Neuronal stem cell (in vitro differentiated cells): ENCODE measurements around the gene FCN3.
A peak's percentile ranks its signal among the peaks of the same experiment; 100 is the strongest.

ENCODE experiments used
- DNase-seq: peaks from one replicate; pipeline ENCODE4 v3.0.0-alpha.2; 2013; ENCODE audit warnings: low spot score
- H2AFZ ChIP-seq: one replicate; pipeline ENCODE4 v1.6.1; 2013; ENCODE audit warnings: mild to moderate bottlenecking, low read length, inconsistent platforms
- H2AK5ac ChIP-seq: 2 replicates; pipeline ENCODE4 v1.6.1; 2013; ENCODE audit warnings: low read depth, mild to moderate bottlenecking, inconsistent platforms, low read length, moderate library complexity, mixed read lengths
- H2BK120ac ChIP-seq: 2 replicates; pipeline ENCODE4 v1.6.1; 2013; ENCODE audit warnings: low read depth, mild to moderate bottlenecking, inconsistent platforms, low read length, moderate library complexity, mixed read lengths
- H2BK12ac ChIP-seq: one replicate; pipeline ENCODE4 v1.6.1; 2013; ENCODE audit warnings: low read length, inconsistent platforms
- H2BK15ac ChIP-seq: 2 replicates; pipeline ENCODE4 v1.6.1; 2013; ENCODE audit warnings: mild to moderate bottlenecking, low read length, inconsistent platforms, mixed read lengths
- H2BK5ac ChIP-seq: one replicate; pipeline ENCODE4 v1.6.1; 2013; ENCODE audit warnings: inconsistent platforms, mild to moderate bottlenecking, low read length, moderate library complexity
- H3K14ac ChIP-seq: one replicate; pipeline ENCODE4 v1.6.1; 2013; ENCODE audit warnings: low read length, inconsistent platforms
- H3K18ac ChIP-seq: 2 replicates; pipeline ENCODE4 v1.6.1; 2013; ENCODE audit warnings: low read length, inconsistent platforms
- H3K23ac ChIP-seq: 2 replicates; pipeline ENCODE4 v1.6.1; 2013; ENCODE audit warnings: low read depth, mild to moderate bottlenecking, mixed read lengths, low read length, inconsistent platforms; ENCODE audit not compliant: poor library complexity
- H3K27ac ChIP-seq: replicated peaks from 3 replicates; pipeline ENCODE4 v1.5.1; 2013; ENCODE audit warnings: low read length, inconsistent platforms
- H3K27me3 ChIP-seq, 3 experiments: 2 replicates each; pipeline ENCODE4 v1.6.1; 2013; ENCODE audit warnings: low read length in 3 of 3, mild to moderate bottlenecking in 2 of 3, inconsistent platforms in 1 of 3, low read depth in 1 of 3, mixed read lengths in 1 of 3, moderate library complexity in 1 of 3; ENCODE audit not compliant: control insufficient read depth in 3 of 3, insufficient read depth in 3 of 3
- H3K36me3 ChIP-seq, 2 donors: replicated peaks in 1 of 2; 2 replicates each; pipeline ENCODE4 v1.6.1; 2013; ENCODE audit warnings: low read length in 2 of 2; ENCODE audit not compliant: control insufficient read depth in 2 of 2, insufficient read depth in 2 of 2
- H3K4ac ChIP-seq: 2 replicates; pipeline ENCODE4 v1.6.1; 2013; ENCODE audit warnings: inconsistent platforms, mild to moderate bottlenecking, low read length, moderate library complexity
- H3K4me1 ChIP-seq, 2 donors: 1 replicate in 1 of 2; 2 replicates in 1 of 2; pipeline ENCODE4 v1.6.1; 2013; ENCODE audit warnings: low read length in 2 of 2, low read depth in 1 of 2; ENCODE audit not compliant: control insufficient read depth in 2 of 2, insufficient read depth in 1 of 2
- H3K4me2 ChIP-seq: one replicate; pipeline ENCODE4 v1.6.1; 2013; ENCODE audit warnings: mild to moderate bottlenecking, low read length, inconsistent platforms; ENCODE audit not compliant: insufficient read depth, poor library complexity, severe bottlenecking
- H3K4me3 ChIP-seq, 2 donors: 2 replicates each; pipeline ENCODE4 v1.5.1; 2013; ENCODE audit warnings: low read length in 2 of 2, mild to moderate bottlenecking in 2 of 2, inconsistent platforms in 1 of 2, moderate library complexity in 1 of 2
- H3K79me1 ChIP-seq: one replicate; pipeline ENCODE4 v1.6.1; 2013; ENCODE audit warnings: low read depth, mild to moderate bottlenecking, inconsistent platforms, low read length, moderate library complexity
- H3K9ac ChIP-seq: one replicate; pipeline ENCODE4 v1.6.1; 2013; ENCODE audit warnings: mild to moderate bottlenecking, low read depth, low read length, inconsistent platforms; ENCODE audit not compliant: poor library complexity
- H3K9me3 ChIP-seq, 2 donors: replicated peaks in 1 of 2; 2 replicates each; pipeline versions ENCODE3 to v1.6.1; 2013; ENCODE audit warnings: low read length in 2 of 2, mild to moderate bottlenecking in 2 of 2, inconsistent platforms in 1 of 2, low read depth in 1 of 2, mixed read lengths in 1 of 2, moderate library complexity in 1 of 2; ENCODE audit not compliant: control insufficient read depth in 2 of 2, insufficient read depth in 1 of 2
- H4K8ac ChIP-seq: one replicate; pipeline ENCODE4 v1.6.1; 2013; ENCODE audit warnings: low read depth, mild to moderate bottlenecking, inconsistent platforms, low read length, moderate library complexity
- H4K91ac ChIP-seq: one replicate; pipeline ENCODE4 v1.6.1; 2013; ENCODE audit warnings: low read length, low read depth, mild to moderate bottlenecking, inconsistent platforms; ENCODE audit not compliant: poor library complexity
- WGBS, 2 donors: extraction: QIAGEN DNeasy Blood & Tissue Kit; methylation state at CpG; one replicate each; pipeline ENCODE4 v1.1.7; 2013; ENCODE audit warnings: missing lambda C conversion rate in 2 of 2, mixed read lengths in 1 of 2; ENCODE audit not compliant: insufficient read length in 2 of 2, insufficient replicate concordance in 1 of 2; ENCODE audit errors: extremely low coverage in 2 of 2; 5-methylcytosine and 5-hydroxymethylcytosine counted together

FCN3 gene

DNA sequence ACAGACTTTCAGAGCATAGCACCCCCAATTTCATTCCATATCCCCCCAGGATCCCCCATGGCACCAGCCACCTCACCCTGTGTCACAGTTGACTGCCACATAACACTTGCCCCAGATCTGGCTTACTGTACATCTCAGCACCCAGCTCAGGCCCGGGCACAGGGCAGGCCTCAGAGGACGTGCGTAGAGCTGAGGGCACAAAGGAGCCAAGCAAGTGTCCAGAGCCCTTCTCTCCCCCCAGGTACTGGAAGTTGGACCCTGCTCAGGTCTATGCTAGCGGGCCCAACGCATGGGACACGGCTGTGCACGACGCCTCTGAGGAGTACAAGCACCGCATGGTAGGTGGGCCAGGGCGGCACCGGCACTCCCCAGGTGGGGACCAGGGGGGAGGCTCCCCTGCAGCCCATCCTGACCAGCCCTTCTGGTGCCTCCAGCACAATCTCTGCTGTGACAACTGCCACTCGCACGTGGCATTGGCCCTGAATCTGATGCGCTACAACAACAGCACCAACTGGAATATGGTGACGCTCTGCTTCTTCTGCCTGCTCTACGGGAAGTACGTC lies 40.8 kb downstream of the FCN3 start:
- Histone ChIP-seq H2BK120ac (no peak overlapping the region), H2BK15ac (no peak overlapping the region), H3K14ac (no peak overlapping the region), H2AFZ (no peak overlapping the region), H2BK12ac (no peak overlapping the region), H3K18ac (no peak overlapping the region), H3K9ac (no peak overlapping the region), H3K4me1 (peaks cover 3 to 6% of the 10 kb centered on the region in 2 donors), H3K4ac (no peak overlapping the region), H3K79me1 (no peaks in the 10 kb centered on the region), H3K27ac (no peak overlapping the region), H3K27me3 (peaks cover 0 to 2% (median 0%) of the 10 kb centered on the region in 3 experiments), H3K9me3 (no peaks in the 10 kb centered on the region), H3K4me3 (no peak overlapping the region), H3K4me2 (no peak overlapping the region), H4K91ac (no peak overlapping the region), H2AK5ac (no peak overlapping the region), H3K36me3 (peaks cover 39 to 76% of the 10 kb centered on the region in 2 donors), H4K8ac (no peak overlapping the region), H2BK5ac (no peak overlapping the region), H3K23ac (peak overlapping the region; percentile 12)
- no CpG with 5 or more reads among the region's 17 CpGs for WGBS, 2 donors
- DNase-seq = no peak

DNA sequence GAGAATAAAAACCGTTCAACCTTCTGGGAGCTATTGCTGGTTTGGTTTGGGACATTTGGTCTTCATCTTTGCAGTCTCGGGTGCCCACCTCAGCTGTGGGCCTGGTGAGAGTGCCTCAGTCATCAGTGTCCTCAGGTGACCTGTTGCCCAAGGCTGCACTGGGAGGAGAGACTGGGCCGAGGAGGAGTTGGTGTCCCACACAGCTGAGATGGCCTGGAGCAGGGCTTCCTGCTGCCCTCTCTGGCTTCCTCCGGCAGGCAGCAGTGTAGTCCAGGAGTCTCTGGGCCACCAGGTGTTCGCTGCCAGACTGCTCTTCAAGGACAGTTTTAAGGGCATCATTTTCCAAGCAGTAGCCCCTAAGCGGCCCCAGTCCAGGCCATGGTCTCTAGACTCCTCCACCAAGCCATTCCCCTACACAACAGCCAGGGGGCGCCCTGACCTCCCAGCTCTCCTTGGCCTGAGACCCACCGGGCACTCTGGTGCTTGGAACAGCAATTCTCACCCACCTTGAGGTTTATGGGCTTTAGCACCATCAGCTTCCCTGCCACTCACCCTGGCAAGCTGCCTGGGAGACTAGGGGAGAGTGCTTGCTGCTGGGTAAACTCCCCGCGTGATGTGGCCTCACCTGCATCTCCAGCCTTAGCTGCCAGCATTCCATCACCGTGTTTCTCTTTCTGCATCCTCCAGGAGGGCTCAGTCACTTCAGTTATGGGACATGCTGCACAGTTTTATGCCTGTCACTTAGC lies 41.9 kb downstream of the FCN3 start:
- peak overlapping the region; percentile 5 for H2AK5ac ChIP-seq
- H3K4me2 ChIP-seq = no peak overlapping the region
- peak overlapping the region in 1 of 2 donors; percentile 33 for H3K4me3 ChIP-seq
- no peak overlapping the region for H2BK15ac ChIP-seq
- H3K27me3 ChIP-seq = peaks cover 0 to 2% (median 0%) of the 10 kb centered on the region in 3 experiments
- no peak overlapping the region for H3K27ac ChIP-seq
- H3K9me3 ChIP-seq = no peaks in the 10 kb centered on the region
- peak overlapping the region; percentile 72 for H3K14ac ChIP-seq
- H2BK120ac ChIP-seq = no peak overlapping the region
- no peak overlapping the region for H2AFZ ChIP-seq
- H2BK12ac ChIP-seq = no peak overlapping the region
- peak overlapping the region; percentile 80 for H3K9ac ChIP-seq
- no peak overlapping the region for H3K18ac ChIP-seq
- H3K4me1 ChIP-seq = peaks cover 0 to 1% of the 10 kb centered on the region in 2 donors
- no peak overlapping the region for H4K91ac ChIP-seq
- no peak overlapping the region for H4K8ac ChIP-seq
- WGBS, 2 donors = no CpG with 5 or more reads among the region's 11 CpGs
- DNase-seq = no peak
- no peak overlapping the region for H2BK5ac ChIP-seq
- peak overlapping the region; percentile 77 for H3K23ac ChIP-seq
- no peaks in the 10 kb centered on the region for H3K79me1 ChIP-seq
- no peak overlapping the region for H3K4ac ChIP-seq
- peaks cover 39 to 86% of the 10 kb centered on the region in 2 donors for H3K36me3 ChIP-seq

DNA sequence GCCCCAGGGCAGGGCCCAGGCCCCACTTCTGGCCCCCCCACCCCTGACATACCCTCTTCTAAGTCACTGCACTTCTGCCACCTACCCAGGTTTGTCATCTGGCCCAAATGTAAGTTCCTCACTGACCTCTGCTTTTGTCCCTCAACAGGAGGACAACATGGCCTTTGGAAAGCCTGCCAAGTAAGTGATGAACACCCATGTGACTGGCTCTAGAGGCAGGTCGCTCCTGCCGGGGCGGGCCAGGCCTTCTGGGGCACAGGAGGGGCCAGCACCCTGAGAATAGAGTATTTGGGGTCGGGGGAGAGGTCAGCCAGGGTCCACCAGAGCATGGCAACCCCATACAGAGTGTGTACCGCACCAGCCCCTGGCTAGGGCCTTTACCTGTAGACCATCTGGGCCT lies 42.7 kb downstream of the FCN3 start:
- no peak overlapping the region for H3K4ac ChIP-seq
- H3K23ac ChIP-seq = no peak overlapping the region
- no peak overlapping the region for H3K18ac ChIP-seq
- no peak overlapping the region for H2AK5ac ChIP-seq
- no peak overlapping the region for H3K4me3 ChIP-seq
- H3K9me3 ChIP-seq = no peaks in the 10 kb centered on the region
- WGBS, 2 donors = no CpG with 5 or more reads among the region's 5 CpGs
- H3K79me1 ChIP-seq = no peaks in the 10 kb centered on the region
- H2AFZ ChIP-seq = no peak overlapping the region
- H3K14ac ChIP-seq = no peak overlapping the region
- H2BK15ac ChIP-seq = no peak overlapping the region
- no peak overlapping the region for H3K27ac ChIP-seq
- no peak overlapping the region for H3K9ac ChIP-seq
- peaks cover 0 to 2% (median 0%) of the 10 kb centered on the region in 3 experiments for H3K27me3 ChIP-seq
- H3K4me2 ChIP-seq = no peak overlapping the region
- no peak for DNase-seq
- no peak overlapping the region for H2BK120ac ChIP-seq
- no peak overlapping the region for H2BK12ac ChIP-seq
- H4K8ac ChIP-seq = no peak overlapping the region
- no peak overlapping the region for H4K91ac ChIP-seq
- peaks cover 0 to 1% of the 10 kb centered on the region in 2 donors for H3K4me1 ChIP-seq
- H2BK5ac ChIP-seq = no peak overlapping the region
- H3K36me3 ChIP-seq = peaks cover 39 to 93% of the 10 kb centered on the region in 2 donors

DNA sequence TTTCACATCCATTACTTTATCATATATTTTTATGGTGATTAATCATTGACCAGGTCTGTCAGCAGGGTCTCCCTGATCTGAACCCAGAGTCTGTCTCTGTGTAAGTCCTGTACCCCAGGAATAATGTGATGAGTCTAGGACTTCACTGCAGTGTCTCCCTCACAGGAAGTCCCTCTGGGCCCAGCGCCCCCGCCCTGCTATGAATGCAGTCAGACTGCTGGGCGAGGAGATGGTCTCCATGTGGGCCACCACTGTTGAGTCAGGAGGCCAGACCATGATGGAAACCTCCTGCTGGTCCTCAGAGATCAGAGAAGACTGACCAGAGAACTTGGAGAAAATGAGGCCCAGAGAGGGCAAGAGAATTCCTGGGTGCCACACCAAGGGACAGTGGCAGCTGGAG lies 43.2 kb downstream of the FCN3 start:
- Histone ChIP-seq H2BK15ac (no peak overlapping the region), H4K91ac (no peak overlapping the region), H3K14ac (no peak overlapping the region), H3K79me1 (no peaks in the 10 kb centered on the region), H3K9ac (no peak overlapping the region), H3K4me3 (no peak overlapping the region), H3K36me3 (peaks cover 42 to 93% of the 10 kb centered on the region in 2 donors), H2BK120ac (no peak overlapping the region), H3K23ac (no peak overlapping the region), H3K4me1 (peaks cover 0 to 1% of the 10 kb centered on the region in 2 donors), H3K4me2 (no peak overlapping the region), H4K8ac (no peak overlapping the region), H3K9me3 (no peaks in the 10 kb centered on the region), H2AK5ac (no peak overlapping the region), H3K27ac (no peak overlapping the region), H2AFZ (no peak overlapping the region), H3K18ac (no peak overlapping the region), H3K27me3 (peaks cover 0 to 2% (median 0%) of the 10 kb centered on the region in 3 experiments), H3K4ac (no peak overlapping the region), H2BK12ac (no peak overlapping the region), H2BK5ac (no peak overlapping the region)
- WGBS, 2 donors = no CpG with 5 or more reads among the region's 3 CpGs
- DNase-seq = no peak
